Activated T-cell treated with anti-CD3 and anti-CD28 coated beads, Interleukin-2, amount 50 U/mL, for 24 hours (primary cell): ENCODE results near the gene PARD3B.

Experiments
- DNase-seq: peaks from one replicate; pipeline ENCODE4 v3.0.0-alpha.2; 2020
- H3K27ac Mint-ChIP-seq: 2 replicates; pipeline ENCODE4 v1.8.0; 2020; ENCODE audit warnings: mild to moderate bottlenecking, mixed read lengths
- H3K27me3 Mint-ChIP-seq: 2 replicates; pipeline ENCODE4 v1.8.0; 2020; ENCODE audit warnings: mixed read lengths
- H3K36me3 Mint-ChIP-seq: 2 replicates; pipeline ENCODE4 v1.8.0; 2020; ENCODE audit warnings: low read depth, mixed read lengths
- H3K4me1 Mint-ChIP-seq: 2 replicates; pipeline ENCODE4 v1.8.0; 2020; ENCODE audit warnings: low read depth, mixed read lengths
- H3K4me3 Mint-ChIP-seq: 2 replicates; pipeline ENCODE4 v1.8.0; 2020; ENCODE audit warnings: mild to moderate bottlenecking, moderate library complexity, mixed read lengths
- H3K9me3 Mint-ChIP-seq: 2 replicates; pipeline ENCODE4 v1.8.0; 2020; ENCODE audit warnings: mixed read lengths

The PARD3B gene

DNA sequence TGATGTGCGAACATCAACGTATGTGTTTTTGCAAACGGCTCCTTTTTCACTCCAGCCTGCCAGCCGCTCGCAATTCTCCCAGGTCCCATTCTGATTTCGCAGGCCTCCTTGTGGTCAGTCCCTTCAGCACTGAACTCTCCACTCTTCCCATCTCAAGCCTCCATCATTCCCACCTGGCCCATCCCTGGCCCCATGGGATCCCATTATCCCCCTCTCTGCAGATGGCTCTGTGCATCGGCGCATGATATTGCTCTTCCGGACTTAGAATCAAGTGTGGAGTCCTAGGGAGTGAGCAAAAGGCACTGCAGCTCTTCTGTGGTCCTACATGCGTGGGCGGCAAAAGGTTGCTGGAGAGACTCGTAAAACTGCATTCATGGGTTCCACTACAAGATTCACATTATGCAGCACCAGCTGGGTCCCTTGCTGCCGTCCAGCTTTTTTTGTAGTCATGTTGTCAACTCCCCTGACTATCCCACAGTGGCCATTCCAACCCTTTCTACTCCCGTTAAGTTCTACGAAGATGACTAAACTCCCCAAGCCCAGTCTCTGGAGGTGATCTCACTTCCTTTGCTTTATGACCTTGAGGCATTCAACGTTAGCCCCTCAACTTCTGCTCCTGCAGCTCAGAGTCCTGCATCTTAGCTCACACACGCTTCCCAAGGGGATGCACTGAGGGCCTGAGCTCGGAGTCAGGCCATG, 1011.7 kb downstream of the PARD3B start:
- H3K27ac Mint-ChIP-seq, result no peak overlapping the region
- H3K4me1 Mint-ChIP-seq, result no peaks in the 10 kb centered on the region
- H3K27me3 Mint-ChIP-seq, result no peaks in the 10 kb centered on the region
- no peaks in the 10 kb centered on the region for H3K36me3 Mint-ChIP-seq
- H3K9me3 Mint-ChIP-seq, result no peaks in the 10 kb centered on the region
- no peak for DNase-seq
- H3K4me3 Mint-ChIP-seq, result no peak overlapping the region

DNA sequence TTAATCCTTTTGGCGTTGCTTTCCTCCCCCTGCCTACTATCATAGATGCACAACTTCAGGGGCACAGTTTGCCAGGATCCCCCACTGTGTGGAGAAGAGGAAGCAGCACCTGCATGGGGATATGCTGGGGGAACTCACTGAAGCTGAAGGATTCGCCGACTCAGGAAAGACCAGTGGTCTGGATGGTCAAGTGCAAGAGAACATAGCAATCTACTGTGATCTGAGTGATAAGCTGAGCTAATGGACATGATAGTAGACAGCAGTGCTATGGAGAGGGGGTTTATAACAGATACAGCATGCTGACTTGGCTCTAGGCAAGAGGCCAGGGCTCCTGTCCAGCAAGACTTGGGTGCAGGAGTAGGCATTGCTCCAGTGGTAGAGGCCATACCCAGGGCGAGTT, 1012.6 kb downstream of the PARD3B start:
- no peaks in the 10 kb centered on the region for H3K36me3 Mint-ChIP-seq
- H3K4me3 Mint-ChIP-seq, result no peak overlapping the region
- no peak for DNase-seq
- H3K27ac Mint-ChIP-seq, result no peak overlapping the region
- H3K9me3 Mint-ChIP-seq, result no peaks in the 10 kb centered on the region
- H3K27me3 Mint-ChIP-seq, result no peaks in the 10 kb centered on the region
- no peaks in the 10 kb centered on the region for H3K4me1 Mint-ChIP-seq

- Mint-ChIP-seq H3K9me3 (no peaks in the 10 kb centered on the region), H3K27me3 (no peaks in the 10 kb centered on the region), H3K4me3 (no peak overlapping the region), H3K4me1 (no peaks in the 10 kb centered on the region), H3K36me3 (no peaks in the 10 kb centered on the region), H3K27ac (no peak overlapping the region)
- DNase-seq, result no peak
These were observed 1016.2 kb downstream of the PARD3B start for GRCh38 chr2:205561441-205561840.

DNA sequence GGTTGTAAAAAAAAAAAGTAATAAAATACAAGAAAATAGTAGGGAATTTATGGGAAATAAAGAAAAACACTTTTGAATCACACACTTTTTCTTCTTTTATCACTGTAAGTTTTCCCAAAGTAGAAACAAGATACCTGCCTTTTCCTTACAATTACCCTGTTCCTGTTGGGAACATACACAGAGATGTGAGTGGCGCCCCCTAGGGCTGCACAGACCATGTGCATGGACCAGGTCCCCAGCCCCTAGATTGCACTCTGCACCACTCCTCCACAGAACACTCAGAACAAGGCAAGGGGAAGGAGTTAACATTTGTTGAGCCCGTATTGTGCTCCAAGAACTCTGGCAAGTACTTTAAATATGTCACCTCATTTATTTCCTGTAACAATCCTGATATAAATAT, 1018.4 kb downstream of the PARD3B start:
- DNase-seq, result no peak
- Mint-ChIP-seq H3K36me3 (no peaks in the 10 kb centered on the region), H3K4me1 (no peaks in the 10 kb centered on the region), H3K4me3 (no peak overlapping the region), H3K27me3 (no peaks in the 10 kb centered on the region), H3K9me3 (no peaks in the 10 kb centered on the region), H3K27ac (no peak overlapping the region)

DNA sequence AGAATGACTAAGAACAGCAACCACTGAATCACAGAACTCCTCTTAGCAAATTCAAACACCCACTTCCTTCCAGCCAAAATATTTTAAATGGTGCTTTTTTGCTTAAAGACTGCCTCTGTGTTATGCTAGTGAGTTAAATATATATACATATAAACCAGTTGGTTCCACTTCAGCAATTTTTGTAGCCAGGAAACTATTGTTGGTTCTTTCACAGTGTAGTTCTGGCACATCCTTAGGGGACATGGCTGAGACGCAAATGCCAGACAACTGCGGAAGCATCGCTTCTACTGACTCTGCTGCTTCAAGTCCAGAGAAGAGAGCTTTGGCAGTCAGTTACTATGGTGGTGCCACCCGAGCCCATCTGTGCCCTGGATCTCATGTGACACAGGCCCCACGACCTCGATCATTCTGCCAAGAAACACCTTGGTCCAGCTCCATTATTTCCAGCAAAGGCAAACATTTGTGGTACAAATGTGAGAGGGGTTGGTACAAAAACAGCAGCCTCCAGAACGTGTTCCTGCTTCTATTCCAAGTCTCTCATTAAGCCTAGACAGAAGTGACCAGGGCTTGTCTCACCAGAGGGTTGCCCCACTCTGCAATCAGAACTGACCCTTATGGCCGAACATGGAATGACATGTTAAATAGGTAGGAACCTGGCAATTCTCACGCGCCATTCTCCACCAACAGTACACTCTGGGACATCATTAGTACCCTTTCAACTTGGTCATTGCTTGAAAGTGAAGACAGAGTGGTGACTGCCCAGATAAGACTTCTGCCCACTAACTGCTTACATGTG, 1019.3 kb downstream of the PARD3B start:
- no peaks in the 10 kb centered on the region for H3K36me3 Mint-ChIP-seq
- no peak overlapping the region for H3K27ac Mint-ChIP-seq
- H3K9me3 Mint-ChIP-seq, result no peaks in the 10 kb centered on the region
- no peaks in the 10 kb centered on the region for H3K4me1 Mint-ChIP-seq
- no peaks in the 10 kb centered on the region for H3K27me3 Mint-ChIP-seq
- DNase-seq, result no peak
- H3K4me3 Mint-ChIP-seq, result no peak overlapping the region

DNA sequence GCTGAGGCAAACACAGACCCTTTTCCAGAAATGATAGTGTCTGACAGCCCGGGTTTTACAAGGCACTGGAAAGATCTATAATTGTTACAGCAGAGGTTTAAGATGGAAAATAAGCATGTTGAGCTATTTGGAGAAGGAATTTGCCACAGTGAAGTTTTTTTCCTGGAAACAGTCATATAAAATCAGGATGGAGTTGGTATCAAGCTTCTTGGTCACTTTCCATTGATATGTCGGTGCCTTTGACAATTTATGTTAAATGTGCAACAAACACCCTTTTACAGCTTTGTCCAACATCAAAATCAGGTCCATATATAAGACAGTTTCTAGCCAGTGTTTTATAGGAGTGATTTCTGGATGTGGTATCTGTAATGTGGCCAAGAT, 1019.9 kb downstream of the PARD3B start:
- H3K36me3 Mint-ChIP-seq, result no peaks in the 10 kb centered on the region
- no peaks in the 10 kb centered on the region for H3K4me1 Mint-ChIP-seq
- no peak overlapping the region for H3K27ac Mint-ChIP-seq
- H3K9me3 Mint-ChIP-seq, result no peaks in the 10 kb centered on the region
- H3K27me3 Mint-ChIP-seq, result no peaks in the 10 kb centered on the region
- no peak for DNase-seq
- no peak overlapping the region for H3K4me3 Mint-ChIP-seq

DNA sequence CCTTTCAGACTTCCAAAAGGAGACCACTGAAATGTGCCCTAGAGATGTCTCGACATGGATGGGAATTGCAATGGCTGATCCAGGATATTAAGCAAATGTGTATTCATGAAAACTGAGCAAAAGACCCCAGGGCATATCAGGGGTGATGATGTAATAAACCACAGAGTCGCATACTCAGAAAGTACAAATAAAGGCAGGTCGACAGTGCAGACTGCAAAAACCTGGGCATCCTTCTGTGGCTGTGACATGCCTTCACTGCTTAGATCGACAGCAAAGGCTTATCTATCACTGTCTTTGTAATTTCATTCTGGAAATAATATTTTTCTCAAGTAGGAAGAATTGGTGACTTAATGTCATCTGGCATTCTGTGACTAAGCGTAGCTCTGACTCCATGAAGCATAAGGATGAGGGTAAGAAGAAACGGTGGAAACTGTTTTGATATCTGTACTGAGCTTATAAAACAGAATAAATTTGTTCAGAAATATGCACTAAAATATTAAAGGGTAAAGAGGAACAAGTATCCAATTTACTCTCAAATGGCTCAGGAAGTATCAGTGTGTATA, 1021.4 kb downstream of the PARD3B start:
- no peaks in the 10 kb centered on the region for H3K9me3 Mint-ChIP-seq
- no peaks in the 10 kb centered on the region for H3K27me3 Mint-ChIP-seq
- H3K36me3 Mint-ChIP-seq, result no peaks in the 10 kb centered on the region
- H3K27ac Mint-ChIP-seq, result no peak overlapping the region
- no peaks in the 10 kb centered on the region for H3K4me1 Mint-ChIP-seq
- no peak overlapping the region for H3K4me3 Mint-ChIP-seq
- no peak for DNase-seq

GRCh38 chr2:205568620-205569019, 1023.3 kb downstream of the PARD3B start:
- H3K27ac Mint-ChIP-seq, result no peak overlapping the region
- no peak overlapping the region for H3K4me3 Mint-ChIP-seq
- no peaks in the 10 kb centered on the region for H3K9me3 Mint-ChIP-seq
- no peaks in the 10 kb centered on the region for H3K36me3 Mint-ChIP-seq
- no peaks in the 10 kb centered on the region for H3K27me3 Mint-ChIP-seq
- no peaks in the 10 kb centered on the region for H3K4me1 Mint-ChIP-seq
- DNase-seq, result no peak

DNA sequence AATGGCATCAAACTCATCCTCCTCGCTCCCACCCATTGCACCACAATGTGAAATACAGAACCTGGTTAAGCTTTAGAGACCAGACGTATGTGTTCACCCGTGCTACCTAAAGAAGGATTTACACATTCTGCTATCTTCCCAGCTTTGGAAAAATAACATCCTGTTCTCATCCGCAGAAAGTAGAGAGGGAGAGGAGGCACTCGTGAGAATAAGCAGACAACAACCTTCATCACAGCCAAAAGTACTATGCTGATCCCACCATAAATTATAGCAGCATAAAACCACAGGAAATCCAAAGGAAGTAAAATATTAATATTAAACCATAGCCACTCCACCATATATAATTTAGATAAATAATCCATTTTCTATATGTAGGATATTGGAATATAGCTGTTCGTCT, 1025.4 kb downstream of the PARD3B start:
- Mint-ChIP-seq H3K4me1 (no peaks in the 10 kb centered on the region), H3K9me3 (peaks cover 6% of the 10 kb centered on the region), H3K27ac (no peak overlapping the region), H3K36me3 (no peaks in the 10 kb centered on the region), H3K4me3 (no peak overlapping the region), H3K27me3 (no peaks in the 10 kb centered on the region)
- DNase-seq, result no peak

GRCh38 chr2:205571360-205571959, 1026.2 kb downstream of the PARD3B start:
- no peaks in the 10 kb centered on the region for H3K36me3 Mint-ChIP-seq
- H3K9me3 Mint-ChIP-seq, result peaks cover 13% of the 10 kb centered on the region
- H3K4me3 Mint-ChIP-seq, result no peak overlapping the region
- H3K4me1 Mint-ChIP-seq, result no peaks in the 10 kb centered on the region
- H3K27ac Mint-ChIP-seq, result no peak overlapping the region
- no peaks in the 10 kb centered on the region for H3K27me3 Mint-ChIP-seq
- no peak for DNase-seq

DNA sequence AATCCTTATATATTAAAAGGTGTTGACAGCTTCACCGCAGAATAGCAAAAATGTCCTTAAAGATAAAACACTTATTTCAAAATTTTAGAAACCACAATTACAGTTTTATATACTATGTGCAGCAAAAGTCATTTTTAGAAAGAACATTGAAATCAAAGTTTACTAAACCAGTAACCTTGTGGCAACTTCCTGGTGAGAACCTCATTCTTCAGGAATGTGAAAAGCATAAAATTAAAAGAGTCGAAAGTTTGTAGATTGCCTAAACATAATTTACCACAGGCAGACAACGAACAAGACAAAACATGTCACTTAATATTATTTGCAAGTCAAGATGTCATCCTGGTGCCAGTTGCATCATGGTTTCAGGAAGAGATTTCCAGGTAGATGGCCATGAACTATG, 1028.7 kb downstream of the PARD3B start:
- Mint-ChIP-seq H3K27ac (no peak overlapping the region), H3K4me3 (no peak overlapping the region)

DNA sequence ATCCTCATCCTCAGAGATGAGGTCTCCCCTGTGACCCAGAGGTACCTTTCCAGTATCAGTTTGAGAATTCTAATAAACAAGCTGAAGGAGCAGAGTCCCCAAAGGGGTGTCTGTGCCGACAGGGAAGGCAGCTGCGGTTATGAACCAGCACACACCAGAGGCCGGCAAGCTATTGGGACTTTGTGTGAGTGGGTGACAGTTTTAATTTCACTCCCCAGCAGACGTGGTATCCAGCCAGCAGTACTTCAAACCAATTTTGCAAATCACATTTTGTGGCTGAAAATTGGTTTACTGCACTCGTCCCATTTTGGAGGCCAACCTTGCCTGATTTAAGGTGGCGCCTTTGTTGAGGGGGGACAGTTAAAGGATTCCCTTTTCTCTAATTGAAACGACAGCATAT, 1034.1 kb downstream of the PARD3B start:
- H3K4me3 Mint-ChIP-seq, result no peak overlapping the region
- no peaks in the 10 kb centered on the region for H3K4me1 Mint-ChIP-seq
- no peak overlapping the region for H3K27ac Mint-ChIP-seq
- no peaks in the 10 kb centered on the region for H3K27me3 Mint-ChIP-seq
- no peaks in the 10 kb centered on the region for H3K36me3 Mint-ChIP-seq
- DNase-seq, result no peak
- peaks cover 16% of the 10 kb centered on the region for H3K9me3 Mint-ChIP-seq

More for the DNA sequence above, 1028.7 kb downstream of the PARD3B start:
- no peak for DNase-seq
- Mint-ChIP-seq H3K27me3 (no peaks in the 10 kb centered on the region), H3K4me1 (no peaks in the 10 kb centered on the region), H3K36me3 (no peaks in the 10 kb centered on the region), H3K9me3 (peaks cover 16% of the 10 kb centered on the region)

GRCh38 chr2:205580212-205580987, 1035.1 kb downstream of the PARD3B start:
- no peak for DNase-seq
- no peaks in the 10 kb centered on the region for H3K4me1 Mint-ChIP-seq
- no peaks in the 10 kb centered on the region for H3K36me3 Mint-ChIP-seq
- peaks cover 13% of the 10 kb centered on the region for H3K9me3 Mint-ChIP-seq
- no peak overlapping the region for H3K4me3 Mint-ChIP-seq
- H3K27me3 Mint-ChIP-seq, result no peaks in the 10 kb centered on the region
- H3K27ac Mint-ChIP-seq, result no peak overlapping the region

- Mint-ChIP-seq H3K36me3 (no peaks in the 10 kb centered on the region), H3K9me3 (peaks cover 2% of the 10 kb centered on the region), H3K4me3 (no peak overlapping the region), H3K27ac (no peak overlapping the region), H3K4me1 (no peaks in the 10 kb centered on the region), H3K27me3 (no peaks in the 10 kb centered on the region)
- no peak for DNase-seq
These were observed 1037.1 kb downstream of the PARD3B start for GRCh38 chr2:205582366-205582765.
